ENCODE data around the gene SYNGR2.

SYNGR2 gene

DNA sequence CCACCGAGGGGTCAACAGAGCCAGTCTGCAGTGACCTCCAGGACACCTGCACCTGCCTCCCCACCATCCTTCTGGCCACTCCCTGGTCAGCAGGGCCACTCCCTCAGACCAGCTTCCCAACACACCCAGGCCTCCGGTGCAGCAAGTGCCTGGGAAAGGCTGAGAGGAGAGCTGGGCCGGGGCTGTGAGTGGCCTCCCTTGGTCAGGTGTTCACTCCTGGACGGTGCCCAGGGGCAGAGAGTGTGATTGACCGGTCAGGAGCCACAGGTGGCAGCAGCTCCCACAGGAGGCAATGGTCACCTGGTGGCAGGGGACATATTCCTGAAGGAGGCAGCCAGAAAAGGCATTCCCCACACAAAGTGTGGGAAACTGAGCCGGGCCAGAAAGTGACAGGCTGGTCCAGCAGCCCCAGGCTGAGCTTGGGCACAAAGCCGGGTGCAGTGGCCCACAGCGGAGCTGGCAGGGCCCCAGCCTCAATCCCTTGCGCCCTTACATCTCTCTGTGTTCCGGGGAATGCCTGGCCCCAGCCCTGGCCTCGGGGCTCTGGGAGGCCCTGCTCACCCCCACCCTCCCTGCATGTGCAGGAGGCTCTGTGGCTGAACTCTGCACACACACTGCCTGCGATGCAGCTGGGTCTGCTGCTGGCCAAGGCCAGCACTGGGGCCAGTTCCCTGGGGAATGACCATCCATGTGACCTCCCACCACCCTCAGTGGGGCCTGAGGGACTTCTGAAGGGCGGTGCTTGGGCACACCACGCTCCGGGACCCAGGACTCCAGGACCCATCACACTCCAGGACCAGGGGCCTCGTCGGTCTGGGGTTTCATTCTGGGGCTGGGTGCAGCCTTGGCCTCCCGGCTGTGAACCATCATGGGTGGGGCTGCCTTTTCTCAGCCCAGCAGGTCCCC is 23.4 kb upstream of the SYNGR2 start:
- no peak for DNase-seq (ENCODE audit: low read depth)
- no peak for TF ChIP-seq CTCF (IDR thresholded peaks at IDR 0.05; ENCODE audit: control insufficient read depth, insufficient read depth, low read depth, low read length, missing control alignments)
- H3K4me3 ChIP-seq (ENCODE audit: control insufficient read depth, low read depth, low read length) = no peak overlapping the region

DNA sequence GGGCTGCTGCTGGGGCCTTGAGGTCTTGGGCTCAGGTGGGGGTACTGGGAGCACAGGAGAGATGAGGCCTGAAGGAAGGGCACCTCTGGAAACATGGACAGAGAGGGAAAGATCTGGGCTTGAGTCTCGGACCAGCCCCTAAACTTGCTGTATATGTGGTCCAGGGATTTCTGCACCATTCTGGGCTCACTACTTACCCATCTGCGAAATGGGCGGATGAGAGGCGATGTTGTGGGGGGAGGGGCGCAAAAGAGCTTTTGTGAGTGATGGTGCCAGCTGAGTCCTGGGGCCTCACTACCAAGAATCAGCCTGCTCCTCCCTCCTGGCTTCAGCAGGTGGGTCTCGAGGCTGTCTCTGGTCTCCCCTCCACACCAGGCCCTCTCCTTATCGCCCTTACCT is 21.9 kb upstream of the SYNGR2 start:
- H3K4me3 ChIP-seq (ENCODE audit: control insufficient read depth, low read depth, low read length) = no peak overlapping the region
- no peak for TF ChIP-seq CTCF (IDR thresholded peaks at IDR 0.05; ENCODE audit: control insufficient read depth, insufficient read depth, low read depth, low read length, missing control alignments)
- DNase-seq (ENCODE audit: low read depth) = no peak

DNA sequence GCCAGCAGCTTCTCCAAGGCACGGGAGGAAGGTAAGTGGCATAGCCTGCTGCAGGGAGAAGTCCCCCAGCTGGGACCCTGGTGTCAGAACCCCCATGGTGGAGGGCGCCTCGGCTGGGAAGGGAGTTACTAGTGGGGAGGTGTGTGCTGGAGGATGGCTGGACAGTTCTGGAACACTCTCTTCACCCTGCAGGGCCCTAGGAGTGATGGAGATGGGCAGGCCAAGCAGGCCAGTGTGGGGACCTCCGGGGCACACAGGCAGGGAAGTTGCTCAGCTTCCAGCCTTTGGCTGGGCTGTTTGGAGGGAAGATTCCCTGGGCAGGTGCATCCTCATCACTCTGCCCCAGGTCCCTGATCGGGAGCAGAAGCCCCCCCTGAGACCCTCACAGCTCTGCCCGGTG is 21.5 kb upstream of the SYNGR2 start:
- TF ChIP-seq CTCF (IDR thresholded peaks at IDR 0.05; ENCODE audit: control insufficient read depth, insufficient read depth, low read depth, low read length, missing control alignments) = no peak
- DNase-seq (ENCODE audit: low read depth) = no peak
- no peak overlapping the region for H3K4me3 ChIP-seq (ENCODE audit: control insufficient read depth, low read depth, low read length)

DNA sequence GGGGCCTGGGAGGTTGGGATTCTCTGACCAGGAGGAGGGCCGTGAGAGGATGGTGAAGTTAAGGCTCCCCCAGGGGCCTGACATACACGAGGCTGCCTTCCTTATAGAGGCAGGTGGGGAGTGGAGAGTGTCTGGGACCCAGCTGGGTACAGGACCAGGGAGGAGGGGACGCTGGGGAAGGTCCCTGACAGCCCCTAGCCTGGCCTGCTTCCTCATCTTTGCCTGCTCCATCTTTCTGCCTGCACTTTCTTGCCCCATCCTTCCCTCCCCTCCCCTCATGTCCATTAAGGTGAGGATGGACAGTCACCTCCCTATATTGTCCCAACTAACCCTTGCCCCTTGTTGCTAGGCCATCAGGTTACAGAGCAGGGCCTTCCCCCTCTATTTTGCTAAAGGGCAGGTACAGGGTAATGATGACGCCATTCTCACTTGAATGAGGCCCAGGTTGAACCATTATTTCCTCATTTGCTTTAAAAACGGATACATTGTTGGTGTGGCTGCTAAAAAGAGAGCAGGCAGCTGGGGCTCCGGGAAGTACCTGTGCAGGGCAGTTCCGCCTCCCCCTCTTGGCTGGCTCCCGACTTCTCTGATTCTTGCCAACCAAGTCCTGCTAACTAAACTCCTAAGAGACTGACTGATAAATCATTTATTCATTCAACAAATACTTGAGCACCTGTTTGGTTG is 20.9 kb upstream of the SYNGR2 start:
- no peak for TF ChIP-seq CTCF (IDR thresholded peaks at IDR 0.05; ENCODE audit: control insufficient read depth, insufficient read depth, low read depth, low read length, missing control alignments)
- no peak overlapping the region for H3K4me3 ChIP-seq (ENCODE audit: control insufficient read depth, low read depth, low read length)
- DNase-seq (ENCODE audit: low read depth) = no peak

DNA sequence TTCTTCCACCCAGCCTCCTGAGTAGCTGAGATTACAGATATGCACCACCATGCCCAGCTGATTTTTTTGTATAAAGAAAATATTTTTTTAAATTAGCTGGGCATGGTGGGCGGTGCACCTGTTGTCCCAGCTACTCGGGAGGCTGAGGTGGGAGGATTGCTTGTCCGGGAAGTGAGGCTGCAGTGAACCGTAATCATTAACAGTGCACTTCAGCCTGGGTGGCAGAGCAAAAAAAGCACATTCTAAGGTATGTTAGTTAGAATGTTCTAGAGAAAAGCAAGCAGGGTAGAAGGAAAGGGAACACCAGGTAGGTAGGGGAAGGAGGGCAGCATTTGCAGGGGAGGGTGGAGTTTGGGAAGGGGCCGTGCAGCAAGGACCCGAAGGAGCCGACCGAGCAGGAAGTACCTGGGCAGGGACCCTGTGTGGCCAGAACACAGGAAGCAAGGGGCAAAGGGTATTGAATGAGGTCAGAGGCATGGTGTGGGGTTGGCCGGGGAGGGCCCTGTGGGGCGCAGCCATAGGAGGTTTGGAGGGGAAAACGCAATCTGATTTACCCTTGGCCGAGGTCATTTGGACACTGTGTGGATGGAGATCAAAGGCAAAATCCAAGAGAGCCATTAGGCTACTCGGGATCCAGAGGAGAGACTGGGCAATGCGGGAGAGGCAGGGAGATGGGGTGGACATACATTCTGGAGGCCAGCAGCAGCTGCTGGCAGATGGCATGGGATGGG is 19.9 kb upstream of the SYNGR2 start:
- DNase-seq (ENCODE audit: low read depth) = no peak
- no peak overlapping the region for H3K4me3 ChIP-seq (ENCODE audit: control insufficient read depth, low read depth, low read length)
- TF ChIP-seq CTCF (IDR thresholded peaks at IDR 0.05; ENCODE audit: control insufficient read depth, insufficient read depth, low read depth, low read length, missing control alignments) = no peak

DNA sequence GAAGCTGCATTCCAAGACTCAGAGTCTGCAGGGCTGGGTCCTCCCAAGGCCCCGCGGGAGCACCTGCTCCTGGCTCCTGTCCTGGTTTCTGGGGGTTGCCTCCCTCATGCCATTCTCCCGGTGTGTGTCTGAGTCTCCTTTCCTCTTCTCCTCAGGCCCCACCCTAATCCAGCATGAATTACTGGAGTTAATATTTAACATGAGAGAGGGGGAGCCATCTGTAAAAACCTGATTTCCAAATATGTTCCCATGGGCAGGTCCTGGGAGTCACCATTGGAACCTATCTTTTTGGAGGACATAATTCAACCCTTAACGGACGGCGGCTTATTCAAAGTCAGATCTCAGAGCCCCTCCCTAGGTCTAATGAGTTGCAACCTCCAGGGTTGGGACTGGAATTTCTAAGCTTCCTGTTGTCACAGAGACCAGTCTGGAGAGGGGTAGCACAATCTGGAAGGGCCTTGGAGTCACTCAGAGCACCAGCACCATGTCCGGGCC is 16.8 kb upstream of the SYNGR2 start:
- no peak overlapping the region for H3K4me3 ChIP-seq (ENCODE audit: control insufficient read depth, low read depth, low read length)
- no peak for TF ChIP-seq CTCF (IDR thresholded peaks at IDR 0.05; ENCODE audit: control insufficient read depth, insufficient read depth, low read depth, low read length, missing control alignments)
- no peak for DNase-seq (ENCODE audit: low read depth)

All from AG09309 (cell line).